D721Med (cell line): Measurements from ENCODE around the gene HMGCLL1.

Experiments
- DNase-seq: peaks from one replicate; pipeline ENCODE4 v3.0.0; 2011; ENCODE audit warnings: low spot score; ENCODE audit not compliant: insufficient read length
- FAIRE-seq: peaks from 2 replicates; lab custom pipeline; 2011; peaks lifted over from hg19 to GRCh38; lab: Jason Lieb, UNC
- TF ChIP-seq, protein P1 (sequence below): IDR thresholded peaks from 2 replicates; pipeline ENCODE4 v1.5.1; 2012; ENCODE audit warnings: mild to moderate bottlenecking, control low read depth; ENCODE audit not compliant: insufficient read depth; ENCODE audit errors: missing control alignments

The HMGCLL1 gene

GRCh38 chr6:55397986-55398385 lies 181.0 kb downstream of the HMGCLL1 start:
- no peak for DNase-seq
- TF ChIP-seq, protein P1, sequence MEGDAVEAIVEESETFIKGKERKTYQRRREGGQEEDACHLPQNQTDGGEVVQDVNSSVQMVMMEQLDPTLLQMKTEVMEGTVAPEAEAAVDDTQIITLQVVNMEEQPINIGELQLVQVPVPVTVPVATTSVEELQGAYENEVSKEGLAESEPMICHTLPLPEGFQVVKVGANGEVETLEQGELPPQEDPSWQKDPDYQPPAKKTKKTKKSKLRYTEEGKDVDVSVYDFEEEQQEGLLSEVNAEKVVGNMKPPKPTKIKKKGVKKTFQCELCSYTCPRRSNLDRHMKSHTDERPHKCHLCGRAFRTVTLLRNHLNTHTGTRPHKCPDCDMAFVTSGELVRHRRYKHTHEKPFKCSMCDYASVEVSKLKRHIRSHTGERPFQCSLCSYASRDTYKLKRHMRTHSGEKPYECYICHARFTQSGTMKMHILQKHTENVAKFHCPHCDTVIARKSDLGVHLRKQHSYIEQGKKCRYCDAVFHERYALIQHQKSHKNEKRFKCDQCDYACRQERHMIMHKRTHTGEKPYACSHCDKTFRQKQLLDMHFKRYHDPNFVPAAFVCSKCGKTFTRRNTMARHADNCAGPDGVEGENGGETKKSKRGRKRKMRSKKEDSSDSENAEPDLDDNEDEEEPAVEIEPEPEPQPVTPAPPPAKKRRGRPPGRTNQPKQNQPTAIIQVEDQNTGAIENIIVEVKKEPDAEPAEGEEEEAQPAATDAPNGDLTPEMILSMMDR, result no peak
- no peak for FAIRE-seq

GRCh38 chr6:55395871-55396270 lies 183.1 kb downstream of the HMGCLL1 start:
- FAIRE-seq (no peak), DNase-seq (no peak)
- TF ChIP-seq, protein P1, result no peak

- TF ChIP-seq, protein P1, result no peak
- FAIRE-seq (no peak), DNase-seq (no peak)
Observed at GRCh38 chr6:55388211-55388610, 190.8 kb downstream of the HMGCLL1 start.
